ENCODE data around the gene PLAAT2. TPM values are rescaled to one million over a fixed set of nuclear protein-coding genes. Genes with fewer than 3 reads are reported as not detected.
"Not testable (repeated sequence)": the region's sequence is repeated elsewhere in the genome, so short reads cannot be mapped to it uniquely, and the experiment has no call there.

Gene PLAAT2
- polyA plus RNA-seq, 4 donors, result 35.6 to 447 (median 141) TPM; not detected in 1

GRCh38 chr11:63603180-63603518, 40.0 kb upstream of the PLAAT2 start:
- FAIRE-seq, result no peak

DNA sequence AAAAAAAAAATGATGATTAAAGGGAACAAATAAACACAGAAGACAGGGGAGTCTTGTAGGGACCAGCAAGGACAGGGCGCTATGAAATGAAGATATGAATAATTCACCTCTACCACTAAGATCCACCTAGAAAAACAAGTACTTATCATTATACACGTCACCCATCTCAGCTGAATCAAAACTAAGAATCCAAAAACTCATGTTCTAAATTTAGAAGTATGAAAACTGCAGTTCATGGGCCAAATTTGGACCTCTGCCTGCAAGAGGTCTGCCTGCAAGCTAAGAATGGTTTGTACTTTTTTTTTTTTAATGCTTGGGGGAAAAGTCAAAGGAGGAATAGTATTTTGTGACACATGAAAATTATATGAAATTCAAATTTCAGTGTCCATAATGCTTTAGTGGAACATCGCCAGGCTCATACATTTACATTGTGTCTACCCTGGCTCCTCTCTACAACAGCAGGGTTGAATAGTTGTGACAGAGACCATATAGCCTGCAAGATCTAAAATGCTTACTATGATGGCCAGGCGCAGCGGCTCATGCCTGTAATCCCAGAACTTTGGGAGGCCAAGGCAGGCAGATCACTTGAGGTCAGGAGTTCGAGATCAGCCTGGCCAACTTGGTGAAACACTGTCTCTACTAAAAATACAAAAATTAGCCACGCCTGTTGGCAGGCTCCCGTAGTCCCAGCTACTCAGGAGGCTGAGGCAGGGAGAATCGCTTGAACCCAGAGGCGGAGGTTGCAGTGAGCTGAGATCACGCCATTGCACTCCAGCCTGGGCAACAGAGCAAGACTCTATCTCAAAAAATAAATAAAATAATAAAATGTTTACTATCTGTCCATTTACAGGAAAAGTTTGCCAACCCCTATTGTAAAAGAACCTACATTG, 39.4 kb upstream of the PLAAT2 start:
- not testable (repeated sequence) for H3K9me3 ChIP-seq (ENCODE audit: control insufficient read depth in 2 of 2, insufficient read depth in 1 of 2, low read depth in 1 of 2, low read length in 1 of 2); H3K4me1 ChIP-seq (ENCODE audit: control insufficient read depth in 3 of 3, insufficient read depth in 2 of 3, low read depth in 1 of 3, low read length in 2 of 3); H3K4me3 ChIP-seq (ENCODE audit: low read depth in 1 of 3, low read length in 3 of 3); H3K36me3 ChIP-seq (ENCODE audit: control insufficient read depth in 3 of 3, insufficient read depth in 2 of 3, low read depth in 1 of 3, low read length in 3 of 3); H3K27ac ChIP-seq (ENCODE audit: low read depth in 1 of 3, low read length in 2 of 3); H3K27me3 ChIP-seq (ENCODE audit: control insufficient read depth in 3 of 3, insufficient read depth in 3 of 3, low read length in 3 of 3); FAIRE-seq; DNase-seq
- WGBS, 3 donors, result 86 to 94% (median 92%) methylated on average over 11 of the region's 11 CpGs

More at GRCh38 chr11:63603180-63603518, 40.0 kb upstream of the PLAAT2 start:
- H3K27me3 ChIP-seq (ENCODE audit: control insufficient read depth in 3 of 3, insufficient read depth in 3 of 3, low read length in 3 of 3), result no peaks in the 10 kb centered on the region
- H3K36me3 ChIP-seq (ENCODE audit: control insufficient read depth in 3 of 3, insufficient read depth in 2 of 3, low read depth in 1 of 3, low read length in 3 of 3), result no peaks in the 10 kb centered on the region
- no peak overlapping the region for H3K4me3 ChIP-seq (ENCODE audit: low read depth in 1 of 3, low read length in 3 of 3)
- peak in 1 of 2 donors; percentile 26 for DNase-seq
- no peaks in the 10 kb centered on the region for H3K9me3 ChIP-seq (ENCODE audit: control insufficient read depth in 2 of 2, insufficient read depth in 1 of 2, low read depth in 1 of 2, low read length in 1 of 2)
- peaks cover 0 to 4% (median 0%) of the 10 kb centered on the region in 3 donors for H3K4me1 ChIP-seq (ENCODE audit: control insufficient read depth in 3 of 3, insufficient read depth in 2 of 3, low read depth in 1 of 3, low read length in 2 of 3)
- WGBS, 3 donors, result 38 to 61% (median 48%) methylated on average over 3 of the region's 3 CpGs
- no peak overlapping the region for H3K27ac ChIP-seq (ENCODE audit: low read depth in 1 of 3, low read length in 2 of 3)

DNA sequence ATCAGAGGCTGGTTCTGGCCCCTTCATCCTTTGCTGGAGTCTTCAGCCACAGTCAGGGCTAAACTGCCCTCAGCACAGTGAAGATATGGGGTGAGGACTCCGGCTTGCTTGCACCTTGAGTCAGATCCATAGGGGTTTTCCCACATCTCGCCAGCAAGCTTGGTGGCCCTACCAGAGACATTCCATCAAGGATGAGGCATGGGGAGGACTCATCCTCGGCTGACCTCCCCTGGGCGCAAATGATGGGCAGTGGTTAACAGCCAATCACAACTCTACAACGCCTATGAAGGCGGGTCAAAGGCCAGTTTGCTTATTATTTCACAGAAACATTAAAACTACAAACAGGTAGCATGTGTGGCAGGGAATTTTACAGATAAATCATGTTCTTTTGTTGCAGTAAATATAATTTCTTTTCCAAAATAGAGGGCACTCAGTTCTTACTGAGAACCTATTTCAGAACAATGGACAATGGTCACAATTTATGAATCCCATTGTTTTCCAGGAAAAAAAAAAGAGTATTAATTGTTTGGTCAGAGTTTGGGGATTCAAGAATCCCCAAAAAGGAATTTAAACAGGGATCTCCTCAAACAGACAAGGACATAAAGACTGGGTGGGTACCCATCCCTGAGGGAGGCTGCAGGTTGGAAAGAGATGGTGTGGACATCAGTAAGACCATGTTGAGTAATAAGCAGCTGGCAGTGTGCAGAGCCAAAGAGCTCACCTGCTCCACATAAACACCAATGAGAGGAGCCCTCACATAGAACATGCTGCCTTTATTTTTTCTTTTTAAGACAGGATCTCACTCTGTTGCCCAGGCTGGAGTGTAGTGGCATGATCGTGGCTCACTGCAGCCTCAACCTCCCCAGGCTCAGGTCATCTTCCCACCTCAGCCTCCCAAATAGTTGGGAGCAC, 36.3 kb upstream of the PLAAT2 start:
- FAIRE-seq (no peak), DNase-seq (no peak)
- Histone ChIP-seq H3K27ac (ENCODE audit: low read depth in 1 of 3, low read length in 2 of 3) (no peak overlapping the region), H3K9me3 (ENCODE audit: control insufficient read depth in 2 of 2, insufficient read depth in 1 of 2, low read depth in 1 of 2, low read length in 1 of 2) (no peaks in the 10 kb centered on the region), H3K36me3 (ENCODE audit: control insufficient read depth in 3 of 3, insufficient read depth in 2 of 3, low read depth in 1 of 3, low read length in 3 of 3) (no peaks in the 10 kb centered on the region), H3K27me3 (ENCODE audit: control insufficient read depth in 3 of 3, insufficient read depth in 3 of 3, low read length in 3 of 3) (no peaks in the 10 kb centered on the region), H3K4me3 (ENCODE audit: low read depth in 1 of 3, low read length in 3 of 3) (no peak overlapping the region), H3K4me1 (ENCODE audit: control insufficient read depth in 3 of 3, insufficient read depth in 2 of 3, low read depth in 1 of 3, low read length in 2 of 3) (peaks cover 0 to 4% (median 0%) of the 10 kb centered on the region in 3 donors)
- WGBS, 3 donors, result 73 to 84% (median 83%) methylated on average over 7 of the region's 7 CpGs

- WGBS, 3 donors, result 75 to 88% (median 85%) methylated on average over 4 of the region's 4 CpGs
- H3K27ac ChIP-seq (ENCODE audit: low read depth in 1 of 3, low read length in 2 of 3), result no peak overlapping the region
- DNase-seq (no peak), FAIRE-seq (no peak)
- H3K9me3 ChIP-seq (ENCODE audit: control insufficient read depth in 2 of 2, insufficient read depth in 1 of 2, low read depth in 1 of 2, low read length in 1 of 2), result no peaks in the 10 kb centered on the region
- H3K36me3 ChIP-seq (ENCODE audit: control insufficient read depth in 3 of 3, insufficient read depth in 2 of 3, low read depth in 1 of 3, low read length in 3 of 3), result no peaks in the 10 kb centered on the region
- no peak overlapping the region for H3K4me3 ChIP-seq (ENCODE audit: low read depth in 1 of 3, low read length in 3 of 3)
- H3K4me1 ChIP-seq (ENCODE audit: control insufficient read depth in 3 of 3, insufficient read depth in 2 of 3, low read depth in 1 of 3, low read length in 2 of 3), result peaks cover 0 to 4% (median 0%) of the 10 kb centered on the region in 3 donors
- no peaks in the 10 kb centered on the region for H3K27me3 ChIP-seq (ENCODE audit: control insufficient read depth in 3 of 3, insufficient read depth in 3 of 3, low read length in 3 of 3)
These were observed 35.4 kb upstream of the PLAAT2 start for GRCh38 chr11:63598556-63598955.

DNA sequence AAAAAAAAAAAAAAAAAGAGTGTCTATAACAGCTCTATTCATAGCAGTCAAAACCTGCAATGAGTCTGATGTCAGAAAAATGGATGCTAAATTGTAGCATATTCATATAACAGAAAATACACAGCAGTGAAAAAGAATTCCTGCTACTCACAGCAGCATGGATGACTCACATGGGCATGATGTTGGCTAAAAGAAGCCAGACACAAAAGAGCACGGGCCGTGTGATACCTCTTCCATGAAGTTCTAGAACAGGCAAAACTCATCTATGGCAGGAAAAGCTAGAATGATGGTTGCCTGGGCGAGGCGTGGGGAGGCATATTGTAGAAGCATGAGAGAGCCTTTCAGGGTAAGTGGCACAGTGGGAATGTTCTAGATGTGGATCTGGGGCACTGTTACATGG, 32.1 kb upstream of the PLAAT2 start:
- no peaks in the 10 kb centered on the region for H3K4me1 ChIP-seq (ENCODE audit: control insufficient read depth in 3 of 3, insufficient read depth in 2 of 3, low read depth in 1 of 3, low read length in 2 of 3)
- H3K36me3 ChIP-seq (ENCODE audit: control insufficient read depth in 3 of 3, insufficient read depth in 2 of 3, low read depth in 1 of 3, low read length in 3 of 3), result no peaks in the 10 kb centered on the region

DNA sequence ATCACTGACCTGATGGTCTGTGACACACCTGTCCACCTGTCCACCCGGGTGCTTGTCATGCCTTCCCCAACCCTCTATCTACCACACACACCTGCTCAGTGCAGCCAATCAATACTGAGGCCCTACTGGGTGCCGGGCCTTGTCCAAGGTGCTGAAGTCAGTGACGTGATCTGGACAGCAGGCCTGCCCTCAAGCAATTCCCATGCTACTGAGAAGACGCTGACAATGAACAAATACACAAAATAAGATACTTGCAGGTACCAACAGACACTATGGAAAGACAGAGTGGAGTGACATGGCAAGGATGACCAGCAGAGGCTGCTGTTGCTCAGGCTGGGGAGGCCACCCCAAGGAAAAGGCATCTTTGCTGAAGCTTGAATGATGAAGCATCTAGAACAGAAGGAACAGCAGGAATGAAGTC, 29.8 kb upstream of the PLAAT2 start:
- Histone ChIP-seq H3K27me3 (ENCODE audit: control insufficient read depth in 3 of 3, insufficient read depth in 3 of 3, low read length in 3 of 3) (no peaks in the 10 kb centered on the region), H3K27ac (ENCODE audit: low read depth in 1 of 3, low read length in 2 of 3) (no peak overlapping the region), H3K36me3 (ENCODE audit: control insufficient read depth in 3 of 3, insufficient read depth in 2 of 3, low read depth in 1 of 3, low read length in 3 of 3) (no peaks in the 10 kb centered on the region), H3K4me3 (ENCODE audit: low read depth in 1 of 3, low read length in 3 of 3) (no peak overlapping the region), H3K9me3 (ENCODE audit: control insufficient read depth in 2 of 2, insufficient read depth in 1 of 2, low read depth in 1 of 2, low read length in 1 of 2) (no peaks in the 10 kb centered on the region), H3K4me1 (ENCODE audit: control insufficient read depth in 3 of 3, insufficient read depth in 2 of 3, low read depth in 1 of 3, low read length in 2 of 3) (no peaks in the 10 kb centered on the region)
- no peak for FAIRE-seq
- peak; percentile 40 to 48 for DNase-seq
- 56 to 75% (median 64%) methylated on average over 4 of the region's 4 CpGs for WGBS, 3 donors

More for the DNA sequence above, 32.1 kb upstream of the PLAAT2 start:
- DNase-seq (no peak), FAIRE-seq (no peak)
- Histone ChIP-seq H3K4me3 (ENCODE audit: low read depth in 1 of 3, low read length in 3 of 3) (no peak overlapping the region), H3K9me3 (ENCODE audit: control insufficient read depth in 2 of 2, insufficient read depth in 1 of 2, low read depth in 1 of 2, low read length in 1 of 2) (no peaks in the 10 kb centered on the region), H3K27ac (ENCODE audit: low read depth in 1 of 3, low read length in 2 of 3) (no peak overlapping the region), H3K27me3 (ENCODE audit: control insufficient read depth in 3 of 3, insufficient read depth in 3 of 3, low read length in 3 of 3) (no peaks in the 10 kb centered on the region)
- WGBS, 3 donors, result 84 to 90% (median 87%) methylated on average over 4 of the region's 4 CpGs

- WGBS, 3 donors, result 91 to 92% (median 92%) methylated on average over 18 of the region's 18 CpGs
- H3K36me3 ChIP-seq (ENCODE audit: control insufficient read depth in 3 of 3, insufficient read depth in 2 of 3, low read depth in 1 of 3, low read length in 3 of 3), result peaks cover 0 to 2% (median 0%) of the 10 kb centered on the region in 3 donors
- no peaks in the 10 kb centered on the region for H3K9me3 ChIP-seq (ENCODE audit: control insufficient read depth in 2 of 2, insufficient read depth in 1 of 2, low read depth in 1 of 2, low read length in 1 of 2)
- H3K4me1 ChIP-seq (ENCODE audit: control insufficient read depth in 3 of 3, insufficient read depth in 2 of 3, low read depth in 1 of 3, low read length in 2 of 3), result no peaks in the 10 kb centered on the region
- no peak for FAIRE-seq
- DNase-seq, result no peak
- H3K27ac ChIP-seq (ENCODE audit: low read depth in 1 of 3, low read length in 2 of 3), result no peak overlapping the region
- H3K27me3 ChIP-seq (ENCODE audit: control insufficient read depth in 3 of 3, insufficient read depth in 3 of 3, low read length in 3 of 3), result no peaks in the 10 kb centered on the region
- H3K4me3 ChIP-seq (ENCODE audit: low read depth in 1 of 3, low read length in 3 of 3), result no peak overlapping the region
These were observed 27.0 kb upstream of the PLAAT2 start for GRCh38 chr11:63590024-63590788.

DNA sequence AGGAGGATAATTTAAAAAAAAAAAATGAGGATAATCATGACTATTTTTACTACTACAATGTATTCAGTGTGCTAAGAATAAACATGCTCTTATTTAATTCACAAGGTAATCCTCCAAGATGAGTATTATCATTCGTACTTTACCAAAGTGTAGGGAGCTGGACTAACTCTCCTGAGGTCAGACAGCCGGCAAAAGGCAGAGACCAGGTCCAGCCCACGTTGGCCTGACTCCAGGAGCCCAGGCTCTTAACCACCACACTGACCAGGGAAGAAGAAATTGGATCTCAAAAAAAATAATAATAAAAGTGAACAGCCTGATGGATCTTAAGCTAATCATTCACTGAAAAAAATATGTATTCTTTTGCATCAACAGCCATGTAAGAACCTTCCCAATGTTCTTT, 25.8 kb upstream of the PLAAT2 start:
- H3K4me1 ChIP-seq (ENCODE audit: control insufficient read depth in 3 of 3, insufficient read depth in 2 of 3, low read depth in 1 of 3, low read length in 2 of 3), result no peaks in the 10 kb centered on the region
- FAIRE-seq (no peak), DNase-seq (no peak)
- H3K27me3 ChIP-seq (ENCODE audit: control insufficient read depth in 3 of 3, insufficient read depth in 3 of 3, low read length in 3 of 3), result no peaks in the 10 kb centered on the region
- peaks cover 0 to 2% (median 0%) of the 10 kb centered on the region in 3 donors for H3K36me3 ChIP-seq (ENCODE audit: control insufficient read depth in 3 of 3, insufficient read depth in 2 of 3, low read depth in 1 of 3, low read length in 3 of 3)
- no peaks in the 10 kb centered on the region for H3K9me3 ChIP-seq (ENCODE audit: control insufficient read depth in 2 of 2, insufficient read depth in 1 of 2, low read depth in 1 of 2, low read length in 1 of 2)
- H3K4me3 ChIP-seq (ENCODE audit: low read depth in 1 of 3, low read length in 3 of 3), result no peak overlapping the region
- no peak overlapping the region for H3K27ac ChIP-seq (ENCODE audit: low read depth in 1 of 3, low read length in 2 of 3)
- 72 to 78% (median 74%) methylated on average over 3 of the region's 3 CpGs for WGBS, 3 donors

Measured in small intestine (tissue), 7 donors.